ENCODE results near the gene PAOX. TPM values are rescaled to one million over a fixed set of nuclear protein-coding genes. Genes with fewer than 3 reads are reported as not detected.

PAOX gene
- total and polyA plus RNA-seq, 2 of the 13 experiments (the other 11 are each of a cell fraction or from before 2014, with no cell fraction given): 0.49 to 0.77 TPM

GRCh38 chr10:133377025-133377817 lies 1.8 kb upstream of the PAOX start:
- H3K27ac ChIP-seq (ENCODE audit: extremely low read length, insufficient read depth, low read length): no peak overlapping the region
- in situ Hi-C loops (cut with HindIII; ENCODE audit: extremely low pct_ligation_motif_present, low pct_unique_long_range_greater_than_20kb): no loop called here
- no peaks in the 10 kb centered on the region for H3K9me3 ChIP-seq (ENCODE audit: low read length)
- DNase-seq (ENCODE audit: low spot score) (no peak), ATAC-seq (no peak), FAIRE-seq (no peak)
- peaks cover 0 to 3% of the 10 kb centered on the region in 2 experiments; a peak in 1 of 5 replicates for H3K27me3 ChIP-seq (ENCODE audit: control insufficient read depth in 1 of 2, insufficient read depth in 2 of 2, low read length in 2 of 2)
- BruUV-seq (replicated peaks): no TSS peak
- ChIA-PET POLR2A (interaction anchor here (1.1 to 4.6 kb wide), 6 partner anchors 11 to 53 kb away, joined by 4 to 78 read pairs (median 16); partner anchors contain the start of genes FUOM, MTG1 and PRAP1), CTCF (ENCODE audit: low intra/inter-chr PET ratio, low total read pairs) (no interaction called here)
- WGBS (ENCODE audit: low lambda C conversion rate): 80% methylated on average over 12 of the region's 30 CpGs
- intact Hi-C loops (cut with micrococcal nuclease; ENCODE audit: unreplicated experiment): loop anchor here (10.0 kb wide), 1 partner anchor 52 kb away; no protein-coding TSS in a partner anchor
- H3K4me2 ChIP-seq (ENCODE audit: low read depth, low read length): peak overlapping the region; percentile 93
- TF ChIP-seq ZNF512 (CRISPR knock-in tag; IDR thresholded peaks at IDR 0.05) (no peak), AGO2 (optimal IDR thresholded peaks at IDR 0.05; ENCODE audit: low read depth, low read length) (peak; percentile 1), ZBTB38 (CRISPR knock-in tag; IDR thresholded peaks at IDR 0.05) (peak; percentile 75; the same call in 1 of the 2 replicates), ZFY (CRISPR knock-in tag; IDR thresholded peaks at IDR 0.05) (no peak), SRSF1 (optimal IDR thresholded peaks at IDR 0.05; ENCODE audit: low read depth, low read length) (peak; percentile 31), ZNF235 (CRISPR knock-in tag; IDR thresholded peaks at IDR 0.05; ENCODE audit: borderline replicate concordance) (0 out of 2 replicates have a peak, but pooled peaks have one; percentile 18), CHCHD3 (CRISPR knock-in tag; IDR thresholded peaks at IDR 0.05) (peak; percentile 58; the same call in 1 of the 2 replicates), PAX8 (CRISPR knock-in tag; IDR thresholded peaks at IDR 0.05; ENCODE audit: borderline replicate concordance) (peak; percentile 23; the same call in 1 of the 2 replicates), NONO (IDR thresholded peaks at IDR 0.05) (no peak), NONO (CRISPR knock-in tag; conservative IDR thresholded peaks at IDR 0.05) (0 out of 2 replicates have a peak, but pooled peaks have one; percentile 39), MTERF4 (CRISPR knock-in tag; IDR thresholded peaks at IDR 0.05) (0 out of 2 replicates have a peak, but pooled peaks have one; percentile 51), ZMAT3 (CRISPR knock-in tag; conservative IDR thresholded peaks at IDR 0.05) (no peak)
- H4K20me1 ChIP-seq (ENCODE audit: insufficient read depth, low read length): no peaks in the 10 kb centered on the region
- H3K9ac ChIP-seq (ENCODE audit: insufficient read depth, low read depth, low read length): peak overlapping the region; percentile 79; the same call in 1 of the 2 replicates
- H3K4me3 ChIP-seq (replicated peaks in 1 of 3; ENCODE audit: insufficient read depth in 1 of 3, low read depth in 2 of 3, low read length in 3 of 3): peak overlapping the region in 2 of 3 experiments; percentile 72 to 86; a peak in 4 of 6 replicates
- no peak overlapping the region for H2AFZ ChIP-seq (ENCODE audit: low read length)
- H3K4me1 ChIP-seq (ENCODE audit: insufficient read depth, low read length): peaks cover 26% of the 10 kb centered on the region
- peaks cover 2% of the 10 kb centered on the region for H3K79me2 ChIP-seq (ENCODE audit: insufficient read depth, low read length)
- no peaks in the 10 kb centered on the region for H3K36me3 ChIP-seq (replicated peaks in 1 of 2; ENCODE audit: control insufficient read depth in 1 of 2, insufficient read depth in 2 of 2, low read length in 2 of 2)

Measured in HepG2 (cell line).